AG10803 (cell line): ENCODE measurements around the gene XRN2.

Source experiments
- DNase-seq: peaks from one replicate; pipeline ENCODE4 v3.0.0; 2010; ENCODE audit warnings: low read depth
- H3K4me3 ChIP-seq: 2 replicates; pipeline ENCODE4 v1.5.1; 2011; ENCODE audit warnings: mild to moderate bottlenecking, low read length, control low read depth
- CTCF ChIP-seq: conservative IDR thresholded peaks from 2 replicates; pipeline ENCODE4 v1.5.1; 2011; ENCODE audit warnings: mild to moderate bottlenecking, low read length, control low read depth, inconsistent platforms

XRN2 gene

DNA sequence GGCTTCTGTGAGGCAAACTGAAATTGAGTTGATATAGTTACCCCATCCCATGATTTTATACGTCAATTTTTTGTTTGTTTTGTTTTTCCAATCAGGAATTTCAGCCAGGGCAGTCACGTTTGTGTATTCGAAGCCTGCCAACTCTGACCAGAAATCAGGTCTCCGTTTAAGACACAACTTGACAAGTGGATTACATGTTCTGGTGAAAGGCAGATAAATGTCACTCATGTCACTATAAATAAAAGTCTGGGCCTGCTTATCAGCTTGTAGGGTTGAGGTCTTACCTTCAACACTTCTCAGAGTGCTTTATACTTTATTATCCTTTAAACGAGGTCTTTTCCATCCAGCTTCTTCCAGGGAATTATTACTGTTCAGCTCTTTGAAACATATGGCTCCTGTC is 8.4 kb upstream of the XRN2 start:
- no peak for DNase-seq
- H3K4me3 ChIP-seq: no peak overlapping the region
- TF ChIP-seq CTCF: no peak

DNA sequence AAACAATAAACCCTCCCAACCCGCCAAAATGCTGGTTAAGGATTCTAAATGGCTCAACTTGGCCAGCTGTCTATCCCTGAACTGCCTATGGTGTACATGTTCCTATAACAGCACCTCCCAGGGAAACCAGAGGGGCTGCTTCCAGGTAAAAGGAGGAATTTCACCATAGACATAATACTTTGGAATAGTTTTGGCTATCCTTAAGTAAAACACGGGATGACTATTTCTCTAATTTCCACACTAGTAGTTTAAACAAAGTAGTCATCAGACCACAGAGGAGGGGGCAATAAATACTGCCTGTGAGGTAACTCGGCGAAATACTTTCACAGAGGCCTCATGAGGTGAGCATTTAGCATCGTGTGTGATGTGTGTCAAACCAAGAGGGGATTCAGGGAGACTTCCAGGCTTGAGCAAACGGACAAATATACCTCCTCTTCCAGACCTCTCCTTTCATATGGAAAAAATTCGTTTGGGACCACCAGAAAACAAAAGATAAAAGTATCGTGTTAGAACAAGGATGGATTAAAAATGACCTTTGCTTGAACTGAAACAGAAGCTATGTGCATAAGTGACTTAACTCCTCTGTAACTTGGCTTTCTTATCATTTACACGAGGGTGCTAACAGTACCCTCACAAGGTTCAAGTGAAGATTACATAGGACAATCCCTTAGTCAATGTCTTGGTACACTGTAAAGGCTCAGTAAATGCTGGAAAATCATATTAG is 1.0 kb upstream of the XRN2 start:
- peak overlapping the region; percentile 67 for H3K4me3 ChIP-seq
- no peak for TF ChIP-seq CTCF
- DNase-seq: no peak

DNA sequence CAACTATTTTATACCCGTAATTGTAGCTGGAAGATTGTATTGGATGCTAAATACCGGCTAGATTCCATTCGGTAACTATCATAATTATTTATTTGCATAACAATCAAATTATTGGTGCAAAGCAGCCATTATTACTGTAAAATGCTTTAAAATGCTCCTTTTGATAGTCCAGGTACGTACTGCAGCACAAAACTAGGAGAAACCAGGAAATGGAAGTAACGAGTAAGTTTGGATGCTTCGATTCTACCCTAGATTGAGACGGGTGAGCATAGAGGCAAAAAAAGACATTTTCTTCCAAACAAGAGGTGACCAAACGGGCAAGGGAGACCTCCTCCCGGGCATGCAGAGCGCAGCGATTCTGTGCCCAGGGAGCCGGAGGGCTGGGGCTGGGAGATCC is 469 bp upstream of the XRN2 start:
- TF ChIP-seq CTCF: no peak
- H3K4me3 ChIP-seq: peak overlapping the region; percentile 67
- no peak for DNase-seq

DNA sequence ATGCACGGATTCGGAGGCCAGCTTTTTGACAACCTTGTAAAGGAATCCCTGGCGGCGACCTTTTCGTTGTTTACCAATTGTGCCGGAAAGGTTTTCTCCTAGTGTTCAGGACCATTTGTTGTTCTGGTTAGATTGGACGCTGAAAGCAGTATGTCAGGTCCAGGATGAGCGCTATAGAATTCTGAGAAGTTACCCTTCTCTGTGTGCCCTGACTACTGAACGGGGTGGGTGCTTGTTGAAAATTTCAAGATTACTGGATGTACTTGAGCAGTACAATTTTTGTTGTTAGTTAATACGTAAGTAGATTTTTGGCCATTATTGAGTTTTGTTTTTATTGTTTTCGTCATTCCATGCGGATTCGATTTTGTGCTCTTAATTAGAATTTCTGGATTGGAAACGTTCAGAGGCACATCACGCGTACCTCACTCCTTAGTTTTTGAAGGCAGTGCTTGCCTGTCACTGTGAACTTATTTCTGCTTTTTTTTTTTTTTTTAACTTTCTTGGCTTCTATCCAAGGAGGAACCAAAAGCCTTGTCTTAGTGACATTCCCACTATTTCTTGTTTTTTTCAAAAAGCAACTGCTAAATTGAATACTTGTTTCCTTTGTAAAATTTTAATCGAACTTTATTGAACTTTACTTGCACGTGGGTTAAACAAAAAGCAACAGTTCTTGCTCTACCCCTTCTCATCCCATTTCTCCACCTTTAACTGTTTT is 898 bp downstream of the XRN2 start:
- no peak for TF ChIP-seq CTCF
- H3K4me3 ChIP-seq: peak overlapping the region; percentile 67
- DNase-seq: peak; percentile 17

- no peak overlapping the region for H3K4me3 ChIP-seq
- TF ChIP-seq CTCF: no peak
- no peak for DNase-seq
Observed at GRCh38 chr20:21308340-21308739, 5.2 kb downstream of the XRN2 start.

GRCh38 chr20:21309678-21310467 is 6.7 kb downstream of the XRN2 start:
- no peak for TF ChIP-seq CTCF
- no peak overlapping the region for H3K4me3 ChIP-seq
- no peak for DNase-seq
